Upper lobe of left lung (tissue), 4 donors: ENCODE results near the gene RPEL1.

ENCODE experiments used
- CTCF ChIP-seq, 6 experiments: fragments of 450-650 bp in 4 of 6; fragments of 200-600 bp in 2 of 6; sonication (generic) in 2 of 6; IDR thresholded peaks; one replicate each; pipeline ENCODE4 v1.5.1; 2016 to 2019; ENCODE audit warnings: antibody characterized with exemption in 6 of 6
- EP300 ChIP-seq, 4 donors: sonication (generic); formaldehyde crosslinking; IDR thresholded peaks; one replicate each; pipeline ENCODE4 v1.5.1; 2017; ENCODE audit warnings: antibody characterized with exemption in 4 of 4, control low read depth in 2 of 4
- POLR2A ChIP-seq, 4 donors: fragments of 450-650 bp; IDR thresholded peaks; one replicate each; pipeline ENCODE4 v1.5.1; 2016 to 2017; ENCODE audit warnings: antibody characterized with exemption in 4 of 4, mild to moderate bottlenecking in 2 of 4
- POLR2AphosphoS5 ChIP-seq, 2 donors: sonication (generic); formaldehyde crosslinking; IDR thresholded peaks; one replicate each; pipeline ENCODE4 v1.5.1; 2017; ENCODE audit warnings: antibody characterized with exemption in 2 of 2

GRCh38 chr10:103197903-103198302 lies 47.8 kb upstream of the RPEL1 start:
- TF ChIP-seq CTCF (IDR thresholded peaks at IDR 0.05) (no peak), POLR2A (IDR thresholded peaks at IDR 0.05) (no peak), EP300 (IDR thresholded peaks at IDR 0.05) (no peak), POLR2AphosphoS5 (IDR thresholded peaks at IDR 0.05) (no peak)
